ENCODE measurements around the gene PDLIM5. TPM values are rescaled to one million over a fixed set of nuclear protein-coding genes. Genes with fewer than 3 reads are reported as not detected.
"Not testable (repeated sequence)": the region's sequence is repeated elsewhere in the genome, so short reads cannot be mapped to it uniquely, and the experiment has no call there.

Gene PDLIM5
- total RNA-seq, 4 donors from 2014 or later, result 62.9 to 133 (median 110) TPM

GRCh38 chr4:94551643-94552564 is 100.2 kb downstream of the PDLIM5 start:
- intact Hi-C loops (cut with DNase I; ENCODE audit: low total_unique reads), result loop anchor here (1.0 kb wide), 1 partner anchor 24 kb away; no protein-coding TSS in a partner anchor
- Histone ChIP-seq H3K27ac (no peak overlapping the region), H3K4me1 (peaks cover 0 to 13% (median 6%) of the 10 kb centered on the region in 4 donors), H3K27me3 (no peaks in the 10 kb centered on the region), H3K36me3 (no peaks in the 10 kb centered on the region), H3K9me3 (no peaks in the 10 kb centered on the region), H3K4me3 (no peak overlapping the region)
- DNase-seq, result no peak
- 81 to 95% methylated on average over 3 of the region's 3 CpGs for WGBS, 2 donors (ENCODE audit: low coverage in 1 of 2)
- in situ Hi-C loops (cut with MboI; ENCODE audit: low pct_ligation_motif_present in 1 of 4, low pct_unique_long_range_greater_than_20kb in 1 of 4, low sequenced_read_pairs in 3 of 4), result no loop called here
- TF ChIP-seq CTCF (IDR thresholded peaks at IDR 0.05) (no peak), EP300 (IDR thresholded peaks at IDR 0.05; ENCODE audit: low read depth) (no peak), POLR2A (IDR thresholded peaks at IDR 0.05) (no peak), POLR2AphosphoS5 (IDR thresholded peaks at IDR 0.05) (no peak)

GRCh38 chr4:94556047-94556446 is 104.3 kb downstream of the PDLIM5 start:
- in situ Hi-C loops (cut with MboI; ENCODE audit: low pct_ligation_motif_present in 1 of 4, low pct_unique_long_range_greater_than_20kb in 1 of 4, low sequenced_read_pairs in 3 of 4), result not testable (repeated sequence)

GRCh38 chr4:94557632-94558031 is 105.9 kb downstream of the PDLIM5 start:
- H3K27me3 ChIP-seq; intact Hi-C loops (cut with DNase I; ENCODE audit: low total_unique reads); H3K9me3 ChIP-seq; DNase-seq; H3K4me3 ChIP-seq; H3K36me3 ChIP-seq; in situ Hi-C loops (cut with MboI; ENCODE audit: low pct_ligation_motif_present in 1 of 4, low pct_unique_long_range_greater_than_20kb in 1 of 4, low sequenced_read_pairs in 3 of 4); H3K27ac ChIP-seq: not testable (repeated sequence)
- peaks cover 9 to 24% (median 12%) of the 10 kb centered on the region in 4 donors for H3K4me1 ChIP-seq
- 70% methylated on average over 1 of the region's 1 CpG; no CpG with 5 or more reads in 1 of the 2 donors for WGBS, 2 donors (ENCODE audit: low coverage in 1 of 2)

More at GRCh38 chr4:94556047-94556446, 104.3 kb downstream of the PDLIM5 start:
- 80 to 85% methylated on average over 2 of the region's 4 CpGs for WGBS, 2 donors (ENCODE audit: low coverage in 1 of 2)
- H3K36me3 ChIP-seq; intact Hi-C loops (cut with DNase I; ENCODE audit: low total_unique reads); H3K9me3 ChIP-seq; H3K27me3 ChIP-seq; H3K4me3 ChIP-seq; H3K27ac ChIP-seq; DNase-seq: not testable (repeated sequence)
- H3K4me1 ChIP-seq, result peaks cover 0 to 14% (median 10%) of the 10 kb centered on the region in 4 donors

GRCh38 chr4:94558392-94558904 is 106.7 kb downstream of the PDLIM5 start:
- H3K4me1 ChIP-seq, result peaks cover 10 to 30% (median 12%) of the 10 kb centered on the region in 4 donors
- no peaks in the 10 kb centered on the region for H3K36me3 ChIP-seq
- no peak overlapping the region for H3K27ac ChIP-seq
- in situ Hi-C loops (cut with MboI; ENCODE audit: low pct_ligation_motif_present in 1 of 4, low pct_unique_long_range_greater_than_20kb in 1 of 4, low sequenced_read_pairs in 3 of 4), result no loop called here
- DNase-seq, result no peak
- 73 to 78% methylated on average over 1 of the region's 1 CpG for WGBS, 2 donors (ENCODE audit: low coverage in 1 of 2)
- H3K4me3 ChIP-seq, result no peak overlapping the region
- intact Hi-C loops (cut with DNase I; ENCODE audit: low total_unique reads), result no loop called here
- H3K27me3 ChIP-seq, result no peaks in the 10 kb centered on the region
- no peak for TF ChIP-seq POLR2A (IDR thresholded peaks at IDR 0.05)
- no peak for TF ChIP-seq POLR2AphosphoS5 (IDR thresholded peaks at IDR 0.05)
- TF ChIP-seq CTCF (IDR thresholded peaks at IDR 0.05), result no peak
- TF ChIP-seq EP300 (IDR thresholded peaks at IDR 0.05; ENCODE audit: low read depth), result no peak
- H3K9me3 ChIP-seq, result no peaks in the 10 kb centered on the region

GRCh38 chr4:94559351-94559806 is 107.6 kb downstream of the PDLIM5 start:
- 67 to 76% methylated on average over 3 of the region's 3 CpGs for WGBS, 2 donors (ENCODE audit: low coverage in 1 of 2)
- H3K4me1 ChIP-seq, result peaks cover 10 to 37% (median 12%) of the 10 kb centered on the region in 4 donors
- no peak overlapping the region for H3K27ac ChIP-seq
- intact Hi-C loops (cut with DNase I; ENCODE audit: low total_unique reads), result no loop called here
- H3K36me3 ChIP-seq, result no peaks in the 10 kb centered on the region
- TF ChIP-seq EP300 (IDR thresholded peaks at IDR 0.05; ENCODE audit: low read depth), result no peak
- TF ChIP-seq POLR2A (IDR thresholded peaks at IDR 0.05), result no peak
- no peak for TF ChIP-seq CTCF (IDR thresholded peaks at IDR 0.05)
- no peak for TF ChIP-seq POLR2AphosphoS5 (IDR thresholded peaks at IDR 0.05)
- H3K4me3 ChIP-seq, result no peak overlapping the region
- no peak for DNase-seq
- no peaks in the 10 kb centered on the region for H3K27me3 ChIP-seq
- in situ Hi-C loops (cut with MboI; ENCODE audit: low pct_ligation_motif_present in 1 of 4, low pct_unique_long_range_greater_than_20kb in 1 of 4, low sequenced_read_pairs in 3 of 4), result no loop called here
- no peaks in the 10 kb centered on the region for H3K9me3 ChIP-seq

Measured in transverse colon (tissue), 4 donors.